ENCODE results near the gene MLH3. TPM values are rescaled to one million over a fixed set of nuclear protein-coding genes. Genes with fewer than 3 reads are reported as not detected.

Gene MLH3
- polyA plus RNA-seq, 1 of the 3 experiments (the other 2 are of a cell fraction): 3.8 TPM

- TF ChIP-seq CTCF (IDR thresholded peaks at IDR 0.05) (no peak), ZBTB33 (IDR thresholded peaks at IDR 0.05; ENCODE audit: borderline replicate concordance, low read depth) (no peak), USF1 (IDR thresholded peaks at IDR 0.05; ENCODE audit: borderline replicate concordance, low read depth) (no peak), TCF12 (IDR thresholded peaks at IDR 0.05) (no peak)
Measured at GRCh38 chr14:74984236-74985027, 66.8 kb downstream of the MLH3 start (continued).

- Histone ChIP-seq H3K27ac (ENCODE audit: low read depth in 2 of 2, low read length in 1 of 2) (no peak overlapping the region), H3K4me3 (ENCODE audit: low read depth in 2 of 2, low read length in 1 of 2) (no peak overlapping the region), H3K27me3 (ENCODE audit: insufficient read depth) (no peaks in the 10 kb centered on the region), H3K9me2 (no peaks in the 10 kb centered on the region), H3K79me2 (ENCODE audit: insufficient read depth) (no peaks in the 10 kb centered on the region), H3F3A (replicated peaks; ENCODE audit: insufficient read depth) (no peaks in the 10 kb centered on the region), H3K4me1 (ENCODE audit: control insufficient read depth in 1 of 2, insufficient read depth in 2 of 2, low read depth in 1 of 2, low read length in 1 of 2) (peaks cover 36 to 38% of the 10 kb centered on the region in 2 experiments; a peak in 3 of 4 replicates), H2AFZ (ENCODE audit: low read depth) (no peak overlapping the region), H3K9me3 (no peaks in the 10 kb centered on the region), H3K9ac (no peak overlapping the region), H3K4me2 (no peak overlapping the region), H4K20me1 (ENCODE audit: insufficient read depth) (no peaks in the 10 kb centered on the region), H3K36me3 (replicated peaks in 1 of 2; ENCODE audit: control insufficient read depth in 1 of 2, insufficient read depth in 2 of 2, low read length in 1 of 2) (no peaks in the 10 kb centered on the region)
- CTCF ChIA-PET: interaction anchor here (0.9 to 2.4 kb wide), 3 partner anchors 37 to 105 kb away, joined by 3 to 10 read pairs (median 3); no protein-coding TSS in a partner anchor
- POLR2A ChIA-PET: no interaction called here
- 100% methylated on average over 1 of the region's 1 CpG for WGBS (ENCODE audit: low lambda C conversion rate)
- TF ChIP-seq FOXJ3 (CRISPR knock-in tag; IDR thresholded peaks at IDR 0.05): no peak
- no peak for TF ChIP-seq FOXM1 (IDR thresholded peaks at IDR 0.05; ENCODE audit: low read depth)
- no peak for TF ChIP-seq EZH2phosphoT487 (IDR thresholded peaks at IDR 0.05; ENCODE audit: borderline replicate concordance, low read depth)
- no peak for TF ChIP-seq RAD21 (IDR thresholded peaks at IDR 0.05; ENCODE audit: low read length)
- TF ChIP-seq SMC3 (IDR thresholded peaks at IDR 0.05; ENCODE audit: low read depth, low read length): no peak
- TF ChIP-seq NFIC (IDR thresholded peaks at IDR 0.05; ENCODE audit: borderline replicate concordance): no peak
- no peak for DNase-seq
Measured at GRCh38 chr14:74983343-74983742, 67.9 kb downstream of the MLH3 start.

All from SK-N-SH (cell line).